GM12892 (cell line): Measurements from ENCODE around the gene SLC22A3.

Experiments used
- POLR2A ChIP-seq: IDR thresholded peaks from 2 replicates; pipeline ENCODE4 v1.6.1; 2011; ENCODE audit warnings: low read depth, low read length, control low read depth
- POLR2AphosphoS5 ChIP-seq: IDR thresholded peaks from 2 replicates; pipeline ENCODE4 v1.6.1; 2011; ENCODE audit warnings: low read depth, low read length, control low read depth

- TF ChIP-seq POLR2A (no peak), POLR2AphosphoS5 (no peak)
Measured at GRCh38 chr6:160386869-160387530, 38.8 kb downstream of the SLC22A3 start.
